DND-41 (cell line): Measurements from ENCODE around the gene AMY2B.
"Not testable (repeated sequence)": the region's sequence is repeated elsewhere in the genome, so short reads cannot be mapped to it uniquely, and the experiment has no call there.

Source experiments
- ATAC-seq: fragments of 200-7000 bp; cut with Tn5 transposase; 3 replicates; pipeline ENCODE4 v1.9.1; 2021; ENCODE audit warnings: low read depth; ENCODE audit not compliant: insufficient read depth
- DNase-seq: peaks from one replicate; pipeline ENCODE4 v3.0.0-alpha.2; 2020
- H2AFZ ChIP-seq: 2 replicates; pipeline ENCODE4 v1.6.0; 2012; ENCODE audit warnings: low read depth, low read length
- H3K27ac ChIP-seq: 2 replicates; pipeline ENCODE4 v1.5.1; 2012; ENCODE audit warnings: low read length, inconsistent platforms
- H3K27me3 ChIP-seq: fragments of 200-600 bp; sonication (generic); 2 replicates; pipeline ENCODE4 v1.6.0; 2012; ENCODE audit warnings: low read length, mild to moderate bottlenecking, inconsistent platforms; ENCODE audit not compliant: insufficient read depth, poor library complexity
- H3K36me3 ChIP-seq: 2 replicates; pipeline ENCODE4 v1.5.1; 2012; ENCODE audit warnings: low read length, inconsistent platforms; ENCODE audit not compliant: insufficient read depth
- H3K4me1 ChIP-seq: 2 replicates; pipeline ENCODE4 v1.5.1; 2012; ENCODE audit warnings: mild to moderate bottlenecking, low read length; ENCODE audit not compliant: insufficient read depth
- H3K4me2 ChIP-seq: 2 replicates; pipeline ENCODE4 v1.6.0; 2012; ENCODE audit warnings: mild to moderate bottlenecking, moderate library complexity, low read length, inconsistent platforms; ENCODE audit not compliant: insufficient read depth
- H3K4me3 ChIP-seq, 2 experiments: fragments of 200-600 bp in 1 of 2; shearing (Covaris generic) in 1 of 2; 2 replicates each; pipeline ENCODE4 v1.5.1; 2012 to 2016; ENCODE audit warnings: inconsistent platforms in 2 of 2, low read length in 2 of 2, mild to moderate bottlenecking in 2 of 2, low read depth in 1 of 2, moderate library complexity in 1 of 2
- H3K79me2 ChIP-seq: 2 replicates; pipeline ENCODE4 v1.6.0; 2012; ENCODE audit warnings: low read length, inconsistent platforms; ENCODE audit not compliant: insufficient read depth
- H3K9ac ChIP-seq: 2 replicates; pipeline ENCODE4 v1.6.0; 2012; ENCODE audit warnings: low read depth, mild to moderate bottlenecking, inconsistent platforms, low read length, moderate library complexity
- H3K9me3 ChIP-seq: 2 replicates; pipeline ENCODE4 v1.5.1; 2012; ENCODE audit warnings: low read length, moderate library complexity, mild to moderate bottlenecking, inconsistent platforms; ENCODE audit not compliant: insufficient read depth, severe bottlenecking
- H4K20me1 ChIP-seq: 2 replicates; pipeline ENCODE4 v1.6.0; 2012; ENCODE audit warnings: low read length; ENCODE audit not compliant: insufficient read depth
- EZH2 ChIP-seq: IDR thresholded peaks from 3 replicates; pipeline ENCODE4 v1.6.1; 2012; ENCODE audit warnings: borderline replicate concordance, low read depth, mild to moderate bottlenecking, moderate library complexity, low read length, inconsistent platforms; ENCODE audit not compliant: severe bottlenecking
- TF ChIP-seq, protein P1 (sequence below): IDR thresholded peaks from 2 replicates; pipeline ENCODE4 v1.5.1; 2012; ENCODE audit warnings: borderline replicate concordance, low read length, moderate library complexity, mild to moderate bottlenecking; ENCODE audit not compliant: poor library complexity, severe bottlenecking; ENCODE audit errors: extremely low read depth

The AMY2B gene

DNA sequence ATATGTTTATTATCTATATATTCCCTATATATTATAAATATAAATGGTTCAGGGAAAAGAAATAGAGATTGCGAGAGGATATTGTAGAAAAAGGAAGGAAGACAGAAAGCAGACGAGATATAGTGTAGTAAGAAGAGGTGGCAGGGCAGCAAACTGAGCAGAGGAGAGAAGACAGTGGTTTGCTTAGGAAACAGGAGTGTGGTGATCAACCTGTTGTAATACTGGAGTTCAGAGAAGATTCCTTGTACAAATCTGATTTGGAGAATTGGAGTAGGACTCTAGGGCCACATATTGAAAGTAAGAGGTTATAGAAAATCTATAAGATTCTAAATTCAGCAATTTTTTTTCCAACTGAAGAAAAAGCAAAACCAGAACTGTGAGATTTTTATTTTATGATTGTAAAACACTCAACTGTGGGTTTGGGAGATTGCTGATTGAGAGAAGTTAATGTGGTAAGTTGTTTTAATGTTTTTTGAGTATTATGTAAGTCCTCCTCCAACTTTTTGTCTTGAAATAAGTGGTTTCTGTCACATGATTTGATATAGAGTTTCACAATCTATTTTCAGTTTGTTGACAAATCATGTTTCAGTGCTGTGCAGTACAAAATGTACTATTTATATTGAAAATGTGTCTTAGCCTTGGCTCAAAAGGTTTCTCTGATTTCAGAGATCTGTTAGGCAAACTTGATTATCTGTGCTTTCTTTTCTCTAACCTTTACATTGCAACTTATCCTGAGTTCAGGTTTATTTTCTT is 9.6 kb upstream of the AMY2B start:
- Histone ChIP-seq H3K4me3 (no peak overlapping the region), H3K36me3 (no peaks in the 10 kb centered on the region; the same call in 1 of the 2 replicates), H4K20me1 (no peaks in the 10 kb centered on the region), H3K79me2 (no peaks in the 10 kb centered on the region), H2AFZ (no peak overlapping the region), H3K4me1 (no peaks in the 10 kb centered on the region), H3K27ac (no peak overlapping the region), H3K27me3 (no peaks in the 10 kb centered on the region), H3K9me3 (no peaks in the 10 kb centered on the region), H3K4me2 (no peak overlapping the region), H3K9ac (no peak overlapping the region)
- DNase-seq (no peak), ATAC-seq (no peak)
- TF ChIP-seq EZH2 = no peak
- TF ChIP-seq, protein P1, sequence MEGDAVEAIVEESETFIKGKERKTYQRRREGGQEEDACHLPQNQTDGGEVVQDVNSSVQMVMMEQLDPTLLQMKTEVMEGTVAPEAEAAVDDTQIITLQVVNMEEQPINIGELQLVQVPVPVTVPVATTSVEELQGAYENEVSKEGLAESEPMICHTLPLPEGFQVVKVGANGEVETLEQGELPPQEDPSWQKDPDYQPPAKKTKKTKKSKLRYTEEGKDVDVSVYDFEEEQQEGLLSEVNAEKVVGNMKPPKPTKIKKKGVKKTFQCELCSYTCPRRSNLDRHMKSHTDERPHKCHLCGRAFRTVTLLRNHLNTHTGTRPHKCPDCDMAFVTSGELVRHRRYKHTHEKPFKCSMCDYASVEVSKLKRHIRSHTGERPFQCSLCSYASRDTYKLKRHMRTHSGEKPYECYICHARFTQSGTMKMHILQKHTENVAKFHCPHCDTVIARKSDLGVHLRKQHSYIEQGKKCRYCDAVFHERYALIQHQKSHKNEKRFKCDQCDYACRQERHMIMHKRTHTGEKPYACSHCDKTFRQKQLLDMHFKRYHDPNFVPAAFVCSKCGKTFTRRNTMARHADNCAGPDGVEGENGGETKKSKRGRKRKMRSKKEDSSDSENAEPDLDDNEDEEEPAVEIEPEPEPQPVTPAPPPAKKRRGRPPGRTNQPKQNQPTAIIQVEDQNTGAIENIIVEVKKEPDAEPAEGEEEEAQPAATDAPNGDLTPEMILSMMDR = no peak

DNA sequence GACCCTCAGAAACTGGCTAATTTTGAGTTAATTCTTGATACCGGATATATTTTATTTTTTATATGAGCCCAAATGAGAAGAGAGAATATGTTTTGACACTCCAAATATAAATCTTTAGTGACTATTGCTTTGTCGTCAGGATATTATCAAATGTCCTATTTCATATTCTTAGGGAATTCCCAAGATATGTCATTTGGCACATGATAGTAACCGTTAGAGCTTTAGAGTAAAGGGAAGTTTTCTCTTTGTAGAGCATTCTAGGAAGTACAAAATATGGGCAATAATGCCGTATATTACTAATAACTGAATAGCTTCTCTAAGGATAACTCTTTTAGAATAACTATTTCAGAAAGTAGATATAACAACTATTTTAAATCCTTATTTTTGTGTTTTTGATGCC is 8.3 kb upstream of the AMY2B start:
- DNase-seq (no peak), ATAC-seq (no peak)
- Histone ChIP-seq H3K4me3 (no peak overlapping the region), H3K79me2 (no peaks in the 10 kb centered on the region), H3K9ac (no peak overlapping the region), H3K27me3 (no peaks in the 10 kb centered on the region), H3K4me2 (no peak overlapping the region), H2AFZ (no peak overlapping the region), H3K9me3 (no peaks in the 10 kb centered on the region), H3K4me1 (no peaks in the 10 kb centered on the region), H3K36me3 (no peaks in the 10 kb centered on the region), H4K20me1 (no peaks in the 10 kb centered on the region), H3K27ac (no peak overlapping the region)
- TF ChIP-seq, protein P1 = no peak
- no peak for TF ChIP-seq EZH2

DNA sequence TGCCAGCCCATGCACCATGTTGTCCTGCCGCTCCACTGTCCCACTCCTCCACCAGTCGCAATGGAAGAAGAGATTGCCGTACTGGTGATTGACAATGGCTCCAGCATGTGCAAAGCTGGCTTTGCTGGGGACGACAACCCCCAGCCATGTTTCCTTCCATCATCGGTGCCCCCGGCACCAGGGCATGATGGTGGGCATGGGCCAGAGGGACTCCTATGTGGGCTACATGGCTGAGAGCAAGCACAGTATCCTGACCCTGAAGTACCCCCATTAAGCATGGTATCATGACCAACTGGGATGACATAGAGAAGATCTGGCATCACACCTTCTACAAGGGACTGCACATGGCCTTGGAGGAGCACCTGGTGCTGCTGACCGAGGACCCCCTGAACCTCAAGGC is 1.9 kb upstream of the AMY2B start:
- no peaks in the 10 kb centered on the region for H3K4me1 ChIP-seq
- 0 out of 2 replicates have a peak, but pooled peaks cover 3% of the 10 kb centered on the region for H3K36me3 ChIP-seq
- H3K4me3 ChIP-seq = no peak overlapping the region
- H3K27me3 ChIP-seq = no peaks in the 10 kb centered on the region
- no peak overlapping the region for H2AFZ ChIP-seq
- H3K9ac ChIP-seq = no peak overlapping the region
- no peak overlapping the region for H3K4me2 ChIP-seq
- H3K9me3 ChIP-seq = no peaks in the 10 kb centered on the region
- TF ChIP-seq EZH2 = no peak
- TF ChIP-seq, protein P1 = no peak
- DNase-seq (no peak), ATAC-seq (no peak)
- no peaks in the 10 kb centered on the region for H4K20me1 ChIP-seq
- H3K79me2 ChIP-seq = no peaks in the 10 kb centered on the region
- H3K27ac ChIP-seq = no peak overlapping the region

DNA sequence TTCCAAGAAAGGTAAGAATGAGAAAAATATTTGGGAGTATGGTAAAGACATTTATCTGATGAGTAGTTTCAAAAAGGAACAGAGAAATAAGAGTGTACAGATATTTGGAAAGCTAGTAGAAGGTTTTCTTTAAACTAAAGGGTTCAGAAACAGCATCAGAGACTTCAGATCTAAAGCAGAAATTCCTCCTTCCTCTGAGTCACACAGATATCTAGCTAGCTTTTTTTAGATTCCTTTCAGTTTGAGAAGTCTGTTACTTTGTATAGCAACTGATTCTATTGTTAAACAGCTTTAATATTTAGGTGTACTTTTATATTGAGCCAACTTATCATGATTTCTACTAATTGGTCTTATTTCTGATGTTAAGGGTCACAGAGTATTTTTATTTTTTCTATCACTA is 4.7 kb downstream of the AMY2B start:
- no peak for ATAC-seq
- DNase-seq = no peak

DNA sequence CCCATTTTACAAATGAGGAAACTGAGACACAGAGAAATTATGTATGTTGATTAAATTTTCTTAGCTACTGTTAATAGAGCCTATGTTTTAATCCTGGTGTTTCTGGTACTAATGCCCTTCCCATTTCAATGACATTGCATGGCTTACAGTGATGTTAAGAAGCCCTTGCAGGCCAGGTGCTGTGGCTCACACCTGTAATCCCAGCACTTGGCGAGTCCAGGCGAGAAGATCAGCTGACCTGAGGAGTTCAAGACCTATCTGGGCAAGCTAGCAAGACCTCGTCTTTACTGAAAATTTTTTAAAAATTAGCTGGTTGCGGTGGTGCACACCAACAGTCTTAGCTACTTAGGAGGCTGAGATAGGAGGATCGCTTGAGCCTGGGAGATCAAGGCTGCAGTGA is 5.4 kb downstream of the AMY2B start:
- not testable (repeated sequence) for H3K27me3 ChIP-seq, H4K20me1 ChIP-seq, H3K9ac ChIP-seq, H3K27ac ChIP-seq, DNase-seq, H3K4me1 ChIP-seq, H3K4me3 ChIP-seq, H3K36me3 ChIP-seq, ATAC-seq, H2AFZ ChIP-seq, H3K79me2 ChIP-seq, H3K4me2 ChIP-seq, H3K9me3 ChIP-seq

More for the DNA sequence above, 4.7 kb downstream of the AMY2B start:
- Histone ChIP-seq H3K27ac (no peak overlapping the region), H3K79me2 (no peaks in the 10 kb centered on the region), H2AFZ (no peak overlapping the region), H4K20me1 (no peaks in the 10 kb centered on the region), H3K9ac (no peak overlapping the region), H3K4me3 (no peak overlapping the region), H3K36me3 (no peaks in the 10 kb centered on the region), H3K27me3 (no peaks in the 10 kb centered on the region), H3K4me2 (no peak overlapping the region), H3K4me1 (no peaks in the 10 kb centered on the region), H3K9me3 (no peaks in the 10 kb centered on the region)
- no peak for TF ChIP-seq EZH2
- TF ChIP-seq, protein P1 = no peak
